ENCODE data around the gene XRCC1.

DNA sequence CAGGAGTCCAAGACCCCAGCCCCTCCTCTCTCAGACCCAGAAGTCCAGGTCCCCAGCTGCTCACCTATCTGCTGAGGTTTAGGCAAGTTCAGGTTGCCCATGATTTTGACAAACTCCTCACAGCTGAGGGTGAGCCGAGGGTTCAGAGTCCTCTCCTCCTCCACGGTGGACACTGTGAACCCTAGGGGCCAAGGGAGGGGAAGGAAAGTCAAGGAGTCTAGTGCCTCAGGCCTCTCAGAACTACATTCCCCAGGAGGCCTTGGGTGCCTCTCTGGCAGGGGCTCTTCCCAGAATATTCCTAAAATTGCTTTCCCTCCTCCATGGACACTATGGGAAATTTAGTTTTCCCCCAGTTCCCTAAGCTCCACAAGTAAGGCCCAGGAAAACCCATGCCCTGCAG is 67.4 kb downstream of the XRCC1 start:
- TF ChIP-seq POLR2A (IDR thresholded peaks at IDR 0.05), result no peak
- TF ChIP-seq, protein P1, sequence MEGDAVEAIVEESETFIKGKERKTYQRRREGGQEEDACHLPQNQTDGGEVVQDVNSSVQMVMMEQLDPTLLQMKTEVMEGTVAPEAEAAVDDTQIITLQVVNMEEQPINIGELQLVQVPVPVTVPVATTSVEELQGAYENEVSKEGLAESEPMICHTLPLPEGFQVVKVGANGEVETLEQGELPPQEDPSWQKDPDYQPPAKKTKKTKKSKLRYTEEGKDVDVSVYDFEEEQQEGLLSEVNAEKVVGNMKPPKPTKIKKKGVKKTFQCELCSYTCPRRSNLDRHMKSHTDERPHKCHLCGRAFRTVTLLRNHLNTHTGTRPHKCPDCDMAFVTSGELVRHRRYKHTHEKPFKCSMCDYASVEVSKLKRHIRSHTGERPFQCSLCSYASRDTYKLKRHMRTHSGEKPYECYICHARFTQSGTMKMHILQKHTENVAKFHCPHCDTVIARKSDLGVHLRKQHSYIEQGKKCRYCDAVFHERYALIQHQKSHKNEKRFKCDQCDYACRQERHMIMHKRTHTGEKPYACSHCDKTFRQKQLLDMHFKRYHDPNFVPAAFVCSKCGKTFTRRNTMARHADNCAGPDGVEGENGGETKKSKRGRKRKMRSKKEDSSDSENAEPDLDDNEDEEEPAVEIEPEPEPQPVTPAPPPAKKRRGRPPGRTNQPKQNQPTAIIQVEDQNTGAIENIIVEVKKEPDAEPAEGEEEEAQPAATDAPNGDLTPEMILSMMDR (IDR thresholded peaks at IDR 0.05 in 4 of 5, conservative IDR thresholded peaks at IDR 0.05 in 1 of 5), result no peak
